SK-N-MC (cell line): ENCODE results near the gene ARHGAP26.

Source experiments
- EZH2 ChIP-seq: fragments of 200-600 bp; sonication (generic); IDR thresholded peaks from one replicate; pipeline ENCODE4 v1.6.1; 2017; ENCODE audit warnings: antibody characterized with exemption
- FOXP2 ChIP-seq: optimal IDR thresholded peaks from 2 replicates; pipeline ENCODE3; 2011; ENCODE audit warnings: mild to moderate bottlenecking, moderate library complexity; ENCODE audit not compliant: insufficient read depth; ENCODE audit errors: extremely low read length, control extremely low read depth

- no peak for TF ChIP-seq EZH2
- TF ChIP-seq FOXP2, result no peak
Observed at GRCh38 chr5:143153332-143154119, 383.3 kb downstream of the ARHGAP26 start.
